D341Med (cell line): ENCODE results near the gene SVIL.
"Not testable (repeated sequence)": the region's sequence is repeated elsewhere in the genome, so short reads cannot be mapped to it uniquely, and the experiment has no call there.

Experiments used
- DNase-seq: peaks from one replicate; pipeline ENCODE4 v3.0.0; 2012; ENCODE audit warnings: low spot score

Gene SVIL

GRCh38 chr10:29622382-29622922 is 12.3 kb downstream of the SVIL start:
- DNase-seq, result no peak

- no peak for DNase-seq
These were observed 13.6 kb downstream of the SVIL start for GRCh38 chr10:29621161-29621560.

- no peak for DNase-seq
These were observed 14.6 kb downstream of the SVIL start for GRCh38 chr10:29620112-29620690.

- DNase-seq, result no peak
These were observed 15.5 kb downstream of the SVIL start for GRCh38 chr10:29619241-29619669.

GRCh38 chr10:29618341-29619171 is 16.2 kb downstream of the SVIL start:
- DNase-seq, result no peak

- DNase-seq, result no peak
These were observed 16.9 kb downstream of the SVIL start for GRCh38 chr10:29617880-29618340.

- no peak for DNase-seq
These were observed 18.2 kb downstream of the SVIL start for GRCh38 chr10:29616542-29616941.

- DNase-seq, result no peak
These were observed 19.6 kb downstream of the SVIL start for GRCh38 chr10:29615195-29615594.

- DNase-seq, result not testable (repeated sequence)
These were observed 20.5 kb downstream of the SVIL start for GRCh38 chr10:29614289-29614688.

- no peak for DNase-seq
These were observed 21.0 kb downstream of the SVIL start for GRCh38 chr10:29613791-29614190.

GRCh38 chr10:29613196-29613595 is 21.6 kb downstream of the SVIL start:
- DNase-seq, result no peak

GRCh38 chr10:29612657-29613056 is 22.1 kb downstream of the SVIL start:
- DNase-seq, result no peak

- DNase-seq, result no peak
These were observed 22.9 kb downstream of the SVIL start for GRCh38 chr10:29611781-29612381.

- DNase-seq, result no peak
These were observed 23.7 kb downstream of the SVIL start for GRCh38 chr10:29610876-29611647.

GRCh38 chr10:29610331-29610730 is 24.4 kb downstream of the SVIL start:
- not testable (repeated sequence) for DNase-seq

GRCh38 chr10:29609696-29610095 is 25.1 kb downstream of the SVIL start:
- DNase-seq, result no peak

- DNase-seq, result no peak
These were observed 26.1 kb downstream of the SVIL start for GRCh38 chr10:29608476-29609301.

GRCh38 chr10:29608062-29608461 is 26.7 kb downstream of the SVIL start:
- no peak for DNase-seq

GRCh38 chr10:29607576-29607975 is 27.2 kb downstream of the SVIL start:
- no peak for DNase-seq

GRCh38 chr10:29606693-29607092 is 28.1 kb downstream of the SVIL start:
- DNase-seq, result not testable (repeated sequence)

- DNase-seq, result no peak
These were observed 30.4 kb downstream of the SVIL start for GRCh38 chr10:29604291-29604825.
